ENCODE measurements around the gene GRIFIN.

GRIFIN gene

GRCh38 chr7:2432910-2433712 is 43.1 kb downstream of the GRIFIN start:
- no peak for DNase-seq

DNA sequence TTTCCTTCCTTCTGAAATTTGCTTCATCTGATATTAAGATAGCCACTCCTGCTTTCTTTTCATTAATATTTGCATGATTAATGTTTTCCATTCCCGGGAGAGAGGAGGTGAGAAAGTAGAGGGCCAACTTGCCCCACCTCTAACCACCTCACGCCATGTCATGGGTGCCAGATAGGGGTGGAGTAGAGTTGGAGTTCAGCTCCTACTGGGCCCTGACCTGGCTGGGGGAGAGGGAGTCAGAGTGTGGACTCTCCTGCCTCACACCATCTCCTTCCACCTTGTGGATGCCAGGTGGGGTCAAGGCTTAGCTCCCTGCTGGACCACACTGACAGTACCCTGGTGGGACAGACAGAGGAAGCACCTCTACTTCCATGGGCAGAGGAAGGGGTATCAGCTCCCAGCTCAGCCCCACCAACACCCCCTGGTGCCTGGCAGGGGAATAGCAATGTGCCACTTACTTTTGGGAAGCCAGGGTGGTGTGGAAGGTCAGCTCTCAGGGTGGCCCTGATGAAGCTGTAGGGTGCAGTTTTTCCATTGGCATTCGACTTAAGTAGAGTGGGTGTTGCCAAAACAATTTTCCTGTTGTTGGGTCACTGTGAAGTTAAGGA is 44.8 kb downstream of the GRIFIN start:
- DNase-seq = no peak

DNA sequence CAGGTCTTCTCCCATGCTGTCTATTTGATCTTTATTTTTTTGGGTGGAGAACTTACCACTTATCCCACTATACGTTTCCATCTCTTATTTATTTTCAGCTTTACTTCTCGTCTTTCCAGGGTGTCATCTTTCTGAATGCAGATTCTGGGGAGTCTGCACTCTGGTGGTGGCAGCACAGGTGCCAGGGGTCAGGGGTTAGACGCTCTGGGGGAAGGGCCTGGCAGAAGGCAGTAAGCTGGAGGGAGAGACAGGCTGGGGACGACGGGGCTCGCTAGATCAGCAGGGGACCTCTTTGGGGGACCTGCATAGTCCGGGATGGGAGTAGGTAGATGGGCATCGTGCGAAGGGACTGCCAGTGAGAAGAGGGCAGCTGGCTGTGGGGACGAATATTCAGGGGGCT is 50.4 kb downstream of the GRIFIN start:
- DNase-seq = no peak

All from NCI-H1105 (cell line).